ENCODE data around the gene TUFM.
"Not testable (repeated sequence)": the region's sequence is repeated elsewhere in the genome, so short reads cannot be mapped to it uniquely, and the experiment has no call there.

TUFM gene

GRCh38 chr16:28846080-28846932 lies at the start of gene TUFM:
Gene TUFM (minus strand): TSS chr16:28846348. CDS start chr16:28846269, 79 bp downstream.
- peak; percentile 52 for DNase-seq

- DNase-seq = no peak
These were observed 49.5 kb upstream of the TUFM start for GRCh38 chr16:28895609-28896008.

- DNase-seq = no peak
These were observed 47.1 kb upstream of the TUFM start for GRCh38 chr16:28893291-28893690.

GRCh38 chr16:28891964-28892890 lies 46.1 kb upstream of the TUFM start:
- DNase-seq = no peak

GRCh38 chr16:28890355-28890754 lies 44.2 kb upstream of the TUFM start:
- DNase-seq = not testable (repeated sequence)

GRCh38 chr16:28886945-28887344 lies 40.8 kb upstream of the TUFM start:
- DNase-seq = no peak

- no peak for DNase-seq
These were observed 37.9 kb upstream of the TUFM start for GRCh38 chr16:28884045-28884444.

- no peak for DNase-seq
These were observed 37.3 kb upstream of the TUFM start for GRCh38 chr16:28883221-28883996.

- no peak for DNase-seq
These were observed 36.5 kb upstream of the TUFM start for GRCh38 chr16:28882551-28883160.

GRCh38 chr16:28881565-28881964 lies 35.4 kb upstream of the TUFM start:
- not testable (repeated sequence) for DNase-seq

GRCh38 chr16:28880955-28881354 lies 34.8 kb upstream of the TUFM start:
- DNase-seq = no peak

GRCh38 chr16:28880589-28880915 lies 34.4 kb upstream of the TUFM start:
- no peak for DNase-seq

GRCh38 chr16:28879841-28880588 lies 33.9 kb upstream of the TUFM start:
- DNase-seq = peak; percentile 4

- DNase-seq = no peak
These were observed 33.2 kb upstream of the TUFM start for GRCh38 chr16:28879261-28879840.

GRCh38 chr16:28878083-28878926 lies 32.2 kb upstream of the TUFM start, which contains the start of gene ATP2A1:
Gene ATP2A1 (plus strand): TSS chr16:28878488. CDS start chr16:28878672, 184 bp downstream.
- no peak for DNase-seq

- no peak for DNase-seq
These were observed 31.5 kb upstream of the TUFM start for GRCh38 chr16:28877655-28878000.

GRCh38 chr16:28876973-28877654 lies 31.0 kb upstream of the TUFM start:
- no peak for DNase-seq

- DNase-seq = no peak
These were observed 30.0 kb upstream of the TUFM start for GRCh38 chr16:28876019-28876659.
